ENCODE measurements around the gene EXPH5.

EXPH5 gene

DNA sequence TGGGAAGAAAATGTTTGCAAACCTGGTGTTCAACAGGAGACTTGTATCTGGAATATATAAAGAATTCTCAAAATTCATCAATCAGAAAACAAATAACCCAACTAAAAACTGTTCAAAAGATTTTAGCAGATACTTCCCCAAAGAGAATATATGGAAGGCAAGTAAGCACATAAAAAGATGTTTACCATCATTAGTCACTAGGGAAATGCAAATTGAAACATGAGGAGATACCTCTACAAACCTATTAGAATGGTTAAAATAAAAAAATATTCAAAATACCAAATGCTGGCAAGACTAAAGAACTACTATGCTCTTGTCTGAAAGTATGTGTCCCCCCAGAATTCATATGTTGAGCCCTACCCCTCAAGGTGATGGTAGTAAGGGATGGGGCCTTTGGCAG lies 8.6 kb downstream of the EXPH5 start:
- no peaks in the 10 kb centered on the region for H3K9me3 ChIP-seq (ENCODE audit: control insufficient read depth, insufficient read depth, low read length)
- H3K4me2 ChIP-seq (ENCODE audit: low read length): no peak overlapping the region
- no peak for TF ChIP-seq EZH2phosphoT487 (IDR thresholded peaks at IDR 0.05; ENCODE audit: borderline replicate concordance, low read length)
- TF ChIP-seq, protein P1, sequence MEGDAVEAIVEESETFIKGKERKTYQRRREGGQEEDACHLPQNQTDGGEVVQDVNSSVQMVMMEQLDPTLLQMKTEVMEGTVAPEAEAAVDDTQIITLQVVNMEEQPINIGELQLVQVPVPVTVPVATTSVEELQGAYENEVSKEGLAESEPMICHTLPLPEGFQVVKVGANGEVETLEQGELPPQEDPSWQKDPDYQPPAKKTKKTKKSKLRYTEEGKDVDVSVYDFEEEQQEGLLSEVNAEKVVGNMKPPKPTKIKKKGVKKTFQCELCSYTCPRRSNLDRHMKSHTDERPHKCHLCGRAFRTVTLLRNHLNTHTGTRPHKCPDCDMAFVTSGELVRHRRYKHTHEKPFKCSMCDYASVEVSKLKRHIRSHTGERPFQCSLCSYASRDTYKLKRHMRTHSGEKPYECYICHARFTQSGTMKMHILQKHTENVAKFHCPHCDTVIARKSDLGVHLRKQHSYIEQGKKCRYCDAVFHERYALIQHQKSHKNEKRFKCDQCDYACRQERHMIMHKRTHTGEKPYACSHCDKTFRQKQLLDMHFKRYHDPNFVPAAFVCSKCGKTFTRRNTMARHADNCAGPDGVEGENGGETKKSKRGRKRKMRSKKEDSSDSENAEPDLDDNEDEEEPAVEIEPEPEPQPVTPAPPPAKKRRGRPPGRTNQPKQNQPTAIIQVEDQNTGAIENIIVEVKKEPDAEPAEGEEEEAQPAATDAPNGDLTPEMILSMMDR (IDR thresholded peaks at IDR 0.05; ENCODE audit: low read depth, low read length, poor library complexity, severe bottlenecking): no peak
- H3K27ac ChIP-seq (ENCODE audit: low read depth, low read length): no peak overlapping the region
- no peaks in the 10 kb centered on the region for H3F3A ChIP-seq (ENCODE audit: control insufficient read depth, insufficient read depth)
- no peak overlapping the region for H3K4me3 ChIP-seq (ENCODE audit: low read length)
- peaks cover 3% of the 10 kb centered on the region; the same call in 1 of the 2 replicates for H3K27me3 ChIP-seq (ENCODE audit: control insufficient read depth, low read length)
- no peaks in the 10 kb centered on the region for H3K36me3 ChIP-seq (ENCODE audit: control insufficient read depth, low read length)
- no peaks in the 10 kb centered on the region for H3K79me2 ChIP-seq (ENCODE audit: control insufficient read depth, low read length)
- no peaks in the 10 kb centered on the region for H3K4me1 ChIP-seq (ENCODE audit: control insufficient read depth, low read length)
- H4K20me1 ChIP-seq (ENCODE audit: control insufficient read depth, insufficient read depth, low read depth, low read length): no peaks in the 10 kb centered on the region
- no peaks in the 10 kb centered on the region for H3K9me2 ChIP-seq (replicated peaks; ENCODE audit: control insufficient read depth, low read length)

DNA sequence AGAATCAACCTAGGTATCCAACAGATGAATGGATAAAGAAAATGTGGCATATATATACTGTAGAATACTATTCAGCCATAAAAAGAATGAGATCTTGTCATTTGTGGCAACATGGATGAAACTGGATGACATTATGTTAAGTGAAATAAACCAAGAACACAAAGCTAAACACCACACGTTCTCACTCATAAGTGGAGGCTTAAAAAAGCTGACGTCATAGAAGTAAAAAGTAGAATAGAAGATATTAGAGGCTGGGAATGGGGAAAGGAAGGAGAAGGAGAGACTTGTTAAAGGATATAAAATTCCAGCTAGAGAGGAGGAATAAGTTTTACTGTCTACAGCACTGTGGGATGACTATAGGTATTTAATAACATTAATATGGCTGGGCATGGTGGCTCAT lies 12.9 kb downstream of the EXPH5 start:
- Histone ChIP-seq H3K4me1 (ENCODE audit: control insufficient read depth, low read length) (no peaks in the 10 kb centered on the region), H4K20me1 (ENCODE audit: control insufficient read depth, insufficient read depth, low read depth, low read length) (no peaks in the 10 kb centered on the region), H3K27me3 (ENCODE audit: control insufficient read depth, low read length) (0 out of 2 replicates have a peak, but pooled peaks cover 3% of the 10 kb centered on the region), H3K79me2 (ENCODE audit: control insufficient read depth, low read length) (no peaks in the 10 kb centered on the region), H3K27ac (ENCODE audit: low read depth, low read length) (no peak overlapping the region), H3K4me3 (ENCODE audit: low read length) (no peak overlapping the region), H3F3A (ENCODE audit: control insufficient read depth, insufficient read depth) (no peaks in the 10 kb centered on the region), H3K36me3 (ENCODE audit: control insufficient read depth, low read length) (no peaks in the 10 kb centered on the region), H3K9me2 (replicated peaks; ENCODE audit: control insufficient read depth, low read length) (no peaks in the 10 kb centered on the region), H3K4me2 (ENCODE audit: low read length) (no peak overlapping the region), H3K9me3 (ENCODE audit: control insufficient read depth, insufficient read depth, low read length) (no peaks in the 10 kb centered on the region)
- TF ChIP-seq EZH2phosphoT487 (IDR thresholded peaks at IDR 0.05; ENCODE audit: borderline replicate concordance, low read length): no peak
- TF ChIP-seq, protein P1 (IDR thresholded peaks at IDR 0.05; ENCODE audit: low read depth, low read length, poor library complexity, severe bottlenecking): no peak

DNA sequence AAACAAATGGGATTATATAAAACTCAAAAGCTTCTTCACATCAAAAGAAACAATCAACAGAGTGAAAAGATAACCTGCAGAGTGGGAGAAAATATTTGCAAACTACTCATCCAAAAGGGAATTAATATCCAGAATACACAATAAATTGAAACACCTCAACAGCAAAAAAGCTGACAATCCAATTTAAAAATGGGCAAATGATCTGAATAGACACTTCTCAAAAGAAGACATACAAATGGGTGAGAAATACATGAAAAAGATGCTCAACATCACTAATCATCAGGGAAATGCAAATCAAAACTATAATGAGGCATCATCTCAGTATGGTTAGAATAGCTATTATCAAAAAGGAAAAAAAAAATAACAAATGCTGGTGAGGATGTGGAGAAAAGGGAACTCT lies 13.5 kb downstream of the EXPH5 start:
- H3K79me2 ChIP-seq (ENCODE audit: control insufficient read depth, low read length): no peaks in the 10 kb centered on the region
- TF ChIP-seq EZH2phosphoT487 (IDR thresholded peaks at IDR 0.05; ENCODE audit: borderline replicate concordance, low read length): no peak
- TF ChIP-seq, protein P1 (IDR thresholded peaks at IDR 0.05; ENCODE audit: low read depth, low read length, poor library complexity, severe bottlenecking): no peak
- H3K4me1 ChIP-seq (ENCODE audit: control insufficient read depth, low read length): no peaks in the 10 kb centered on the region

More for the DNA sequence above, 13.5 kb downstream of the EXPH5 start:
- Histone ChIP-seq H3K9me3 (ENCODE audit: control insufficient read depth, insufficient read depth, low read length) (no peaks in the 10 kb centered on the region), H3K4me3 (ENCODE audit: low read length) (no peak overlapping the region), H3K27me3 (ENCODE audit: control insufficient read depth, low read length) (0 out of 2 replicates have a peak, but pooled peaks cover 3% of the 10 kb centered on the region), H3K36me3 (ENCODE audit: control insufficient read depth, low read length) (no peaks in the 10 kb centered on the region), H3K4me2 (ENCODE audit: low read length) (no peak overlapping the region), H3K27ac (ENCODE audit: low read depth, low read length) (no peak overlapping the region), H4K20me1 (ENCODE audit: control insufficient read depth, insufficient read depth, low read depth, low read length) (no peaks in the 10 kb centered on the region), H3F3A (ENCODE audit: control insufficient read depth, insufficient read depth) (no peaks in the 10 kb centered on the region), H3K9me2 (replicated peaks; ENCODE audit: control insufficient read depth, low read length) (no peaks in the 10 kb centered on the region)
